CD4-positive, CD25-positive, alpha-beta regulatory T cell (primary cell): ENCODE results near the gene ZBTB40. TPM values are rescaled to one million over a fixed set of nuclear protein-coding genes. Genes with fewer than 3 reads are reported as not detected.

Source experiments
- ATAC-seq, 2 donors: fragments of 150-1000 bp; cut with Tn5 transposase; one replicate each; pipeline ENCODE4 v1.10.0; 2021; ENCODE audit warnings: low read depth in 2 of 2, moderate number of reproducible peaks in 2 of 2, moderate library complexity in 1 of 2
- DNase-seq, 3 donors: peaks; one replicate each; pipeline versions ENCODE4 v3.0.0 to v3.0.0-alpha.2; 2012 to 2022; ENCODE audit warnings: mixed read lengths in 1 of 3
- H3K27ac ChIP-seq: one replicate; pipeline ENCODE4 v1.7.0; 2013; ENCODE audit warnings: mild to moderate bottlenecking, low read length; ENCODE audit not compliant: insufficient read depth, poor library complexity, severe bottlenecking
- H3K27me3 ChIP-seq: one replicate; pipeline ENCODE4 v1.7.0; 2013; ENCODE audit warnings: low read length; ENCODE audit not compliant: control insufficient read depth, insufficient read depth
- H3K36me3 ChIP-seq: one replicate; pipeline ENCODE4 v1.7.0; 2013; ENCODE audit warnings: mild to moderate bottlenecking, low read length, moderate library complexity; ENCODE audit not compliant: control insufficient read depth, insufficient read depth
- H3K4me1 ChIP-seq: 2 replicates; pipeline ENCODE4 v1.7.0; 2013; ENCODE audit warnings: mild to moderate bottlenecking, low read length; ENCODE audit not compliant: insufficient read depth, control insufficient read depth, poor library complexity, severe bottlenecking
- H3K4me3 ChIP-seq: one replicate; pipeline ENCODE4 v1.7.0; 2013; ENCODE audit warnings: low read depth, mild to moderate bottlenecking, low read length, moderate library complexity
- H3K9me3 ChIP-seq, 2 experiments: 1 replicate in 1 of 2; 2 replicates in 1 of 2; pipeline ENCODE4 v1.7.0; 2013; ENCODE audit warnings: low read length in 2 of 2, mild to moderate bottlenecking in 1 of 2, moderate library complexity in 1 of 2; ENCODE audit not compliant: control insufficient read depth in 2 of 2
- H3K27ac Mint-ChIP-seq, 3 donors: one replicate each; pipeline ENCODE4 v1.8.0; 2020 to 2022; ENCODE audit warnings: mild to moderate bottlenecking in 3 of 3, mixed read lengths in 3 of 3, moderate library complexity in 2 of 3
- H3K27me3 Mint-ChIP-seq: one replicate; pipeline ENCODE4 v1.8.0; 2022; ENCODE audit warnings: mild to moderate bottlenecking, mixed read lengths
- H3K36me3 Mint-ChIP-seq: one replicate; pipeline ENCODE4 v1.8.0; 2020; ENCODE audit warnings: mixed read lengths
- H3K4me1 Mint-ChIP-seq, 4 donors: one replicate each; pipeline ENCODE4 v1.8.0; 2020 to 2022; ENCODE audit warnings: mixed read lengths in 4 of 4, mild to moderate bottlenecking in 1 of 4
- H3K4me3 Mint-ChIP-seq, 4 donors: one replicate each; pipeline ENCODE4 v1.8.0; 2020 to 2022; ENCODE audit warnings: mild to moderate bottlenecking in 4 of 4, mixed read lengths in 4 of 4, moderate library complexity in 3 of 4
- H3K9me3 Mint-ChIP-seq, 7 donors: one replicate each; pipeline ENCODE4 v1.8.0; 2020 to 2022; ENCODE audit warnings: mixed read lengths in 7 of 7, mild to moderate bottlenecking in 3 of 7, moderate library complexity in 2 of 7
- polyA plus RNA-seq, 4 donors: library from polyadenylated mRNA; unstranded; fragments of 300-500 nt; fragmentation: Illumina TruSeq; gene quantifications; one replicate each; pipeline ENCODE4 v1.2.3, GENCODE V29; 2021
- total RNA-seq: library from RNA; stranded (reverse); gene quantifications from one replicate; pipeline ENCODE4 v1.2.3, GENCODE V29; 2022

ZBTB40 gene
- total and polyA plus RNA-seq, 5 donors from 2014 or later = 2.9 to 45.4 (median 3.8) TPM

DNA sequence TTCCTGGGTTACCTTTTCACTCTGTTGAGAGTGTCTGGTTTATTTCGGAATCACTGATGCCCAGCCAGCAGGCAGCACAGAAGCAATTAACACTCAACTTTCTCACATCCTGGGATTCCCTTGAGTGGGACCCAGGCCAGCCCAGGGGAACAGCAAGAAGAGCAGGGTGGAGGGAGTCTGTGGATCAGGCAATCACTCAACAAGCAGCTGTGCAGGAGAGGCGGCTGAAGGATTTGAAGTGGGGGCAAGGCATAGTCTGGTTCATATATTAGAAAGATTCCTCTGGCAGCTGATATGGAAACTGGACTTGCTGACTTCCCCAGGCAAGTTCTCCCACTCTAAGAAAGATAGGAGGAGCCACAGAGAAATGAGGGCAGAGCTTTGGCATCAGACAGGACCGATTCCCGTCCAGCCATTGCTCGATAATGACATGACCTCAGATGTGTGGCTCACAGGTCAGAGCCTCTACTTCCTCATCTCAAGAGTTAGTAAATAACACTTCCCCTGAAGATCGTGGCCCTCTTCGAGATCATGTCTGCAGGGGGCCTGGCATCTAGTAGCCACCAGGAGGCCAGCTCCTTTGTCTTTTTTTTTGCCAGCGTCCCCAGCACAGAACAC lies 124.0 kb downstream of the ZBTB40 start:
- no peaks in the 10 kb centered on the region for H3K9me3 ChIP-seq
- DNase-seq = no peak
- H3K4me3 Mint-ChIP-seq = no peak overlapping the region
- no peak overlapping the region for H3K27ac ChIP-seq
- H3K9me3 Mint-ChIP-seq = peaks cover 0 to 5% (median 0%) of the 10 kb centered on the region in 7 donors
- no peaks in the 10 kb centered on the region for H3K4me1 ChIP-seq
- no peaks in the 10 kb centered on the region for H3K4me1 Mint-ChIP-seq
- H3K27me3 Mint-ChIP-seq = no peaks in the 10 kb centered on the region
- H3K4me3 ChIP-seq = no peak overlapping the region
- no peak for ATAC-seq
- H3K27ac Mint-ChIP-seq = no peak overlapping the region
- H3K36me3 Mint-ChIP-seq = no peaks in the 10 kb centered on the region
- no peaks in the 10 kb centered on the region for H3K36me3 ChIP-seq
- no peaks in the 10 kb centered on the region for H3K27me3 ChIP-seq

DNA sequence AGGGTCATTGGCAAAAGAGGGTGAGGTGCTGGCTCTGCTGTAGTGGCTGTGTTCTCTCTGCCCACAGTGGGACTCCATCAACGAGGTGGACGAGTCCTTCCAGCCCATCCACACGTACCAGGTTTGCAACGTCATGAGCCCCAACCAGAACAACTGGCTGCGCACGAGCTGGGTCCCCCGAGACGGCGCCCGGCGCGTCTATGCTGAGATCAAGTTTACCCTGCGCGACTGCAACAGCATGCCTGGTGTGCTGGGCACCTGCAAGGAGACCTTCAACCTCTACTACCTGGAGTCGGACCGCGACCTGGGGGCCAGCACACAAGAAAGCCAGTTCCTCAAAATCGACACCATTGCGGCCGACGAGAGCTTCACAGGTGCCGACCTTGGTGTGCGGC lies 124.5 kb downstream of the ZBTB40 start:
- Mint-ChIP-seq H3K36me3 (no peaks in the 10 kb centered on the region), H3K27me3 (no peaks in the 10 kb centered on the region), H3K4me3 (no peak overlapping the region), H3K4me1 (no peaks in the 10 kb centered on the region), H3K9me3 (peaks cover 0 to 5% (median 0%) of the 10 kb centered on the region in 7 donors), H3K27ac (no peak overlapping the region)
- no peaks in the 10 kb centered on the region for H3K36me3 ChIP-seq
- H3K27me3 ChIP-seq = no peaks in the 10 kb centered on the region
- no peak overlapping the region for H3K4me3 ChIP-seq
- ATAC-seq (no peak), DNase-seq (no peak)
- H3K9me3 ChIP-seq = no peaks in the 10 kb centered on the region
- no peaks in the 10 kb centered on the region for H3K4me1 ChIP-seq
- H3K27ac ChIP-seq = no peak overlapping the region

DNA sequence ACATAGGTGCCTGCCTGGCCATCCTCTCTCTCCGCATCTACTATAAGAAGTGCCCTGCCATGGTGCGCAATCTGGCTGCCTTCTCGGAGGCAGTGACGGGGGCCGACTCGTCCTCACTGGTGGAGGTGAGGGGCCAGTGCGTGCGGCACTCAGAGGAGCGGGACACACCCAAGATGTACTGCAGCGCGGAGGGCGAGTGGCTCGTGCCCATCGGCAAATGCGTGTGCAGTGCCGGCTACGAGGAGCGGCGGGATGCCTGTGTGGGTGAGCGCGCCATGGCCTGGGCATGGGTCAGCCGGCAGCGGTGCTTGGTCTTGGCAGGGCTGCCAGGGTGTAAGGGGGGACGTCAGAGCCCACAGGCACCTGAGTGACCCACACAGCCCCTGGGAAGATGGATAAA lies 125.0 kb downstream of the ZBTB40 start:
- Histone ChIP-seq H3K27ac (no peak overlapping the region), H3K9me3 (no peaks in the 10 kb centered on the region), H3K4me1 (no peaks in the 10 kb centered on the region), H3K36me3 (no peaks in the 10 kb centered on the region), H3K27me3 (no peaks in the 10 kb centered on the region), H3K4me3 (no peak overlapping the region)
- no peak for DNase-seq
- Mint-ChIP-seq H3K27ac (no peak overlapping the region), H3K27me3 (no peaks in the 10 kb centered on the region), H3K9me3 (peaks cover 0 to 5% (median 0%) of the 10 kb centered on the region in 7 donors), H3K4me3 (no peak overlapping the region), H3K36me3 (no peaks in the 10 kb centered on the region), H3K4me1 (no peaks in the 10 kb centered on the region)
- ATAC-seq = no peak

DNA sequence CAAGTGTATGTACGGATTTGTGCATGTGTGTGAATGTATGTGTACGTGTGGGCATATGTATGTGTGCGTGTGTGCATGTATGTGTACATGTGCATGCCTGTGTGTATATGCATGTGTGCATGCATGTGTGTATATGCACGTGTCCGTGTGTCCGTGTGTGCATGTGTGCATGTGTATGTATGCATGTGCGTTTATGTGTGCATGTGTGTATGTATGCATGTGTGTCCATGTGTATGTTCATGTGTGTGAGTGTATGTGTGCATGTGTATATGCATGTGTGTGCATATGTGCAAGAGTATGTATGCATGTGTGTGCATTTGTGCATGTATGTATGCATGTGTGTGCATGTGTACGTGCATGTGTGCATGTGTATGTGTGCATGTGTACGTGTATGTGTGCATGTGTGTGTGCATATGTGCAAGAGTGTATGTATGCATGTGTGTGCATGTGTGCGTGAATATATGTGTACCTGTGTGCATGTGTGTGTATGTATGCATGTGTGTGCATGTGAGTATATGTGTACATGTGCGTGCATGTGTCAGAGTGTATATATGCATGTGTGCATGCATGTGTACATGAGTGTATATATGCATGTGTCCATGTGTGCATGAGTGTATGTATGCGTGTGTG lies 127.2 kb downstream of the ZBTB40 start:
- H3K27ac ChIP-seq = no peak overlapping the region
- no peaks in the 10 kb centered on the region for H3K27me3 Mint-ChIP-seq
- peak overlapping the region in 1 of 3 donors; percentile 55 for H3K27ac Mint-ChIP-seq

DNA sequence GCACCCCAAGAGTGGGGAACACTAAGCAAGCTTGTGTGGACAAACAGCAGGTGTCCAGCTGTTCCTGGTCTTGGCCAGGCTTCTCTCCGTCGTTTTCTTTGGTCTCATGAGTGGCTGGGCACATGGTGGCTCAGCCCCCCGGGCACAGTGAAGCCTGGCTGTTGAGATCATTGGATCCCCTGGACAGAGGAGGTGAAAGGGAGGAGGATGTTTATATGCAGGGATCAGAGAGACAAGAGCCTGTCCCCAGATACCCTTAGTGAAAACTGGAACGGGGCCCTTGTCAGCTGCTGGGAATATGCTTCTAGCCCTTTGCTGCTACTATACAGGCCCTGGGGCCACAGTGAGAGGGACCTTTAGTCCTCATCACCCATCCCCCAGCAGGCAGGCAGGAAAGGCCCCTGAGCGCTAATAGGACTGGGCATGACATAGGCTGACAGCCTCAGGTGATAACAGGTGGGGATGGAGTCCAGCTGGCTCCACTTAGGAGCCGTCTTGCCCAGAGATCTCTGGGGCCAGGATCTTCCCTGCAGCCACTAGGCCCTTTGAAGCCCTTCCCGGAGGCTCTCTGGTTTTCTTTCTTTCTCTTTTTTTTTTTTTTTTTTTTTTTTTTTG lies 128.0 kb downstream of the ZBTB40 start:
- H3K4me3 ChIP-seq = no peak overlapping the region
- Mint-ChIP-seq H3K27ac (peak overlapping the region in 1 of 3 donors; percentile 55), H3K36me3 (no peaks in the 10 kb centered on the region), H3K9me3 (peaks cover 0 to 5% (median 0%) of the 10 kb centered on the region in 7 donors), H3K4me1 (no peaks in the 10 kb centered on the region), H3K27me3 (no peaks in the 10 kb centered on the region), H3K4me3 (no peak overlapping the region)
- H3K4me1 ChIP-seq = no peaks in the 10 kb centered on the region
- H3K36me3 ChIP-seq = no peaks in the 10 kb centered on the region
- H3K27ac ChIP-seq = no peak overlapping the region
- no peak for DNase-seq
- ATAC-seq = no peak
- no peaks in the 10 kb centered on the region for H3K9me3 ChIP-seq
- H3K27me3 ChIP-seq = no peaks in the 10 kb centered on the region

More for the DNA sequence above, 127.2 kb downstream of the ZBTB40 start:
- Histone ChIP-seq H3K4me3 (no peak overlapping the region), H3K27me3 (no peaks in the 10 kb centered on the region), H3K4me1 (no peaks in the 10 kb centered on the region), H3K9me3 (no peaks in the 10 kb centered on the region), H3K36me3 (no peaks in the 10 kb centered on the region)
- Mint-ChIP-seq H3K36me3 (no peaks in the 10 kb centered on the region), H3K9me3 (peaks cover 0 to 5% (median 0%) of the 10 kb centered on the region in 7 donors), H3K4me1 (no peaks in the 10 kb centered on the region), H3K4me3 (no peak overlapping the region)
- ATAC-seq (no peak), DNase-seq (no peak)

Other genes with a start within 250 kb of the ZBTB40 start
- not detected for gene EPHA8, start 111.6 kb downstream of the ZBTB40 start, total RNA-seq
- not detected for gene EPHA8, start 111.6 kb downstream of the ZBTB40 start, polyA plus RNA-seq
- not detected for gene C1QA, start 184.8 kb downstream of the ZBTB40 start, total RNA-seq
- not detected for gene C1QA, start 184.8 kb downstream of the ZBTB40 start, polyA plus RNA-seq
- not detected for gene C1QC, start 191.8 kb downstream of the ZBTB40 start, total RNA-seq
- not detected for gene C1QC, start 191.8 kb downstream of the ZBTB40 start, polyA plus RNA-seq
- not detected for gene C1QB, start 201.4 kb downstream of the ZBTB40 start, total RNA-seq
- gene C1QB, start 201.4 kb downstream of the ZBTB40 start, polyA plus RNA-seq = not detected